LNCAP (cell line): ENCODE data around the gene SMYD3.

ENCODE experiments used
- CTCF ChIP-seq: fragments of 450-650 bp; IDR thresholded peaks from 2 replicates; pipeline ENCODE4 v1.5.1; 2017; ENCODE audit warnings: mild to moderate bottlenecking

Gene SMYD3

GRCh38 chr1:245999697-246000637, 507.1 kb downstream of the SMYD3 start:
- TF ChIP-seq CTCF: no peak

- no peak for TF ChIP-seq CTCF
Measured at GRCh38 chr1:245997471-245998258, 509.4 kb downstream of the SMYD3 start.

GRCh38 chr1:245996811-245997210, 510.3 kb downstream of the SMYD3 start:
- TF ChIP-seq CTCF: no peak

GRCh38 chr1:245995474-245995873, 511.6 kb downstream of the SMYD3 start:
- no peak for TF ChIP-seq CTCF

GRCh38 chr1:245991266-245991665, 515.8 kb downstream of the SMYD3 start:
- no peak for TF ChIP-seq CTCF

- no peak for TF ChIP-seq CTCF
Measured at GRCh38 chr1:245990315-245991022, 516.6 kb downstream of the SMYD3 start.

GRCh38 chr1:245988393-245989078, 518.5 kb downstream of the SMYD3 start:
- TF ChIP-seq CTCF: no peak
